B cell (primary cell): Measurements from ENCODE around the gene STK38L. TPM values are rescaled to one million over a fixed set of nuclear protein-coding genes. Genes with fewer than 3 reads are reported as not detected.

Source experiments
- ATAC-seq: fragments of 200-7000 bp; cut with Tn5 transposase; one replicate; pipeline ENCODE4 v1.10.0; 2021; ENCODE audit warnings: low read depth, mild to moderate bottlenecking, moderate number of reproducible peaks, moderate library complexity
- CTCF ChIA-PET: fragments of 350-600 bp; sonication (Branson Sonifier 250); formaldehyde crosslinking; loops from one replicate; lab custom pipeline; 2021; ENCODE audit warnings: antibody characterized with exemption, inconsistent platforms; lab: Charles Lee
- POLR2A ChIA-PET: fragments of 350-600 bp; sonication (Branson Sonifier 250); formaldehyde crosslinking; loops from one replicate; lab custom pipeline; 2021; ENCODE audit warnings: antibody characterized with exemption; lab: Charles Lee
- DNase-seq: peaks from one replicate; pipeline ENCODE4 v3.0.0; 2013
- H2AFZ ChIP-seq: 2 replicates; pipeline ENCODE4 v1.6.1; 2012; ENCODE audit warnings: mild to moderate bottlenecking, low read depth, low read length; ENCODE audit not compliant: insufficient read depth, poor library complexity, severe bottlenecking
- H3K27ac ChIP-seq, 2 donors: 1 replicate in 1 of 2; 2 replicates in 1 of 2; pipeline ENCODE4 v1.5.1; 2012 to 2013; ENCODE audit warnings: low read length in 2 of 2, mild to moderate bottlenecking in 2 of 2, moderate library complexity in 1 of 2
- H3K27me3 ChIP-seq, 4 experiments: fragments of 200-600 bp in 1 of 4; sonication (generic) in 1 of 4; replicated peaks in 1 of 4; 1 replicate in 2 of 4; 2 replicates in 2 of 4; pipeline versions ENCODE4 v1.6.1 to v1.7.0; 2013 to 2016; ENCODE audit warnings: low read length in 3 of 4, mild to moderate bottlenecking in 2 of 4, mixed read lengths in 1 of 4, moderate library complexity in 1 of 4; ENCODE audit not compliant: insufficient read depth in 4 of 4, control insufficient read depth in 3 of 4; ENCODE audit errors: control extremely low read depth in 1 of 4
- H3K36me3 ChIP-seq, 2 experiments: replicated peaks in 1 of 2; 1 replicate in 1 of 2; 2 replicates in 1 of 2; pipeline versions ENCODE4 v1.6.1 to v1.7.1; 2013; ENCODE audit warnings: low read length in 1 of 2; ENCODE audit not compliant: insufficient read depth in 2 of 2, control insufficient read depth in 1 of 2; ENCODE audit errors: control extremely low read depth in 1 of 2, extremely low read depth in 1 of 2
- H3K4me1 ChIP-seq, 2 donors: fragments of 200-600 bp in 1 of 2; sonication (generic) in 1 of 2; 1 replicate in 1 of 2; 2 replicates in 1 of 2; pipeline versions ENCODE4 v1.5.1 to v1.6.1; 2013 to 2017; ENCODE audit warnings: low read length in 2 of 2; ENCODE audit not compliant: control insufficient read depth in 2 of 2, insufficient read depth in 2 of 2
- H3K4me2 ChIP-seq: replicated peaks from 2 replicates; pipeline ENCODE3; 2012; ENCODE audit warnings: mild to moderate bottlenecking, low read depth, low read length; ENCODE audit not compliant: poor library complexity, severe bottlenecking
- H3K4me3 ChIP-seq, 5 experiments: fragments of 200-600 bp in 1 of 5; sonication (generic) in 1 of 5; 1 replicate in 3 of 5; 2 replicates in 2 of 5; pipeline versions ENCODE4 v1.5.1 to v1.7.0; 2011 to 2016; ENCODE audit warnings: low read length in 4 of 5, mild to moderate bottlenecking in 4 of 5, low read depth in 2 of 5, control low read depth in 1 of 5, moderate library complexity in 1 of 5; ENCODE audit not compliant: insufficient read depth in 1 of 5; ENCODE audit errors: control extremely low read depth in 1 of 5, extremely low read depth in 1 of 5
- H3K79me2 ChIP-seq: fragments of 200-600 bp; sonication (generic); one replicate; pipeline ENCODE4 v1.6.0; 2016; ENCODE audit warnings: low read length; ENCODE audit not compliant: control insufficient read depth, insufficient read depth
- H3K9ac ChIP-seq: fragments of 200-600 bp; sonication (generic); 2 replicates; pipeline ENCODE4 v1.6.1; 2017; ENCODE audit warnings: mild to moderate bottlenecking, low read length, moderate library complexity
- H3K9me3 ChIP-seq, 3 donors: one replicate each; pipeline versions ENCODE4 v1.6.1 to v1.7.1; 2013; ENCODE audit warnings: low read length in 2 of 3; ENCODE audit not compliant: control insufficient read depth in 2 of 3, insufficient read depth in 1 of 3; ENCODE audit errors: control extremely low read depth in 1 of 3
- H4K20me1 ChIP-seq: 2 replicates; pipeline ENCODE4 v1.6.0; 2012; ENCODE audit warnings: mild to moderate bottlenecking, low read length; ENCODE audit not compliant: insufficient read depth, control insufficient read depth, poor library complexity, severe bottlenecking
- H3K27ac Mint-ChIP-seq: one replicate; pipeline ENCODE4 v1.8.0; 2021; ENCODE audit warnings: mixed read lengths
- H3K27me3 Mint-ChIP-seq: one replicate; pipeline ENCODE4 v1.8.0; 2021; ENCODE audit warnings: mixed read lengths
- H3K4me1 Mint-ChIP-seq: one replicate; pipeline ENCODE4 v1.8.0; 2021; ENCODE audit warnings: mixed read lengths
- H3K4me3 Mint-ChIP-seq: one replicate; pipeline ENCODE4 v1.8.0; 2021; ENCODE audit warnings: mixed read lengths
- H3K9me3 Mint-ChIP-seq: one replicate; pipeline ENCODE4 v1.8.0; 2022; ENCODE audit warnings: mixed read lengths; ENCODE audit not compliant: insufficient read depth
- CTCF ChIP-seq: fragments of 200-600 bp; IDR thresholded peaks from one replicate; pipeline ENCODE4 v1.8.0; 2022; ENCODE audit warnings: antibody characterized with exemption, mild to moderate bottlenecking
- EZH2 ChIP-seq: IDR thresholded peaks from 2 replicates; pipeline ENCODE4 v1.6.1; 2012; ENCODE audit warnings: borderline replicate concordance, low read depth, mild to moderate bottlenecking, moderate library complexity, low read length; ENCODE audit not compliant: insufficient read depth, poor library complexity, severe bottlenecking
- WGBS: methylation state at CpG from one replicate; pipeline ENCODE4 v1.1.5; 2013; ENCODE audit warnings: missing lambda C conversion rate; ENCODE audit not compliant: insufficient coverage; 5-methylcytosine and 5-hydroxymethylcytosine counted together
- intact Hi-C: fragments of 100-400 bp; cut with micrococcal nuclease; formaldehyde crosslinking; loops from one replicate; pipeline ENCODE4 v1.10.0; 2022
- polyA plus RNA-seq: library from polyadenylated mRNA; depleted of rRNA; stranded (reverse); fragments of >200 nt; gene quantifications from 2 replicates; pipeline ENCODE4 v1.2.3, GENCODE V29; 2012
- total RNA-seq, 2 donors: library from RNA; stranded (reverse); fragments of 120-200 nt in 1 of 2; gene quantifications; 1 replicate in 1 of 2; 2 replicates in 1 of 2; pipeline versions ENCODE4 v1.2.3 to v1.2.4, GENCODE V29; 2013 to 2022

The STK38L gene
- total and polyA plus RNA-seq, 2 donors (not counting 1 experiment from before 2014, with no cell fraction given) = 5.5 to 21.2 TPM

- WGBS = 100% methylated on average over 1 of the region's 3 CpGs
- Histone ChIP-seq H4K20me1 (no peaks in the 10 kb centered on the region), H3K9me3 (no peaks in the 10 kb centered on the region), H2AFZ (no peak overlapping the region), H3K36me3 (no peaks in the 10 kb centered on the region), H3K4me1 (no peaks in the 10 kb centered on the region), H3K9ac (no peak overlapping the region), H3K4me3 (no peak overlapping the region), H3K27me3 (no peaks in the 10 kb centered on the region), H3K4me2 (no peak overlapping the region), H3K27ac (no peak overlapping the region), H3K79me2 (no peaks in the 10 kb centered on the region)
- ATAC-seq (no peak), DNase-seq (no peak)
- Mint-ChIP-seq H3K27ac (no peak overlapping the region), H3K4me3 (no peak overlapping the region), H3K4me1 (no peaks in the 10 kb centered on the region), H3K27me3 (no peaks in the 10 kb centered on the region), H3K9me3 (no peaks in the 10 kb centered on the region)
- ChIA-PET CTCF (no interaction called here), POLR2A (no interaction called here)
- intact Hi-C loops = no loop called here
- TF ChIP-seq CTCF (no peak), EZH2 (no peak)
Measured at GRCh38 chr12:27359578-27360340, 115.7 kb downstream of the STK38L start.

GRCh38 chr12:27361372-27361771, 117.3 kb downstream of the STK38L start:
- DNase-seq = no peak
- H3K4me3 Mint-ChIP-seq = no peak overlapping the region
- Histone ChIP-seq H3K27me3 (no peaks in the 10 kb centered on the region), H3K4me3 (no peak overlapping the region), H3K4me1 (no peaks in the 10 kb centered on the region), H3K4me2 (no peak overlapping the region), H3K79me2 (no peaks in the 10 kb centered on the region), H4K20me1 (no peaks in the 10 kb centered on the region), H3K27ac (no peak overlapping the region), H2AFZ (no peak overlapping the region), H3K9ac (no peak overlapping the region), H3K36me3 (no peaks in the 10 kb centered on the region), H3K9me3 (no peaks in the 10 kb centered on the region)
- H3K9me3 Mint-ChIP-seq = no peaks in the 10 kb centered on the region
- ATAC-seq = no peak
- WGBS = no CpG with 5 or more reads among the region's 2 CpGs
- TF ChIP-seq CTCF = no peak
- TF ChIP-seq EZH2 = no peak
- ChIA-PET CTCF (no interaction called here), POLR2A (no interaction called here)
- H3K27me3 Mint-ChIP-seq = no peaks in the 10 kb centered on the region
- no peaks in the 10 kb centered on the region for H3K4me1 Mint-ChIP-seq
- intact Hi-C loops = no loop called here
- H3K27ac Mint-ChIP-seq = no peak overlapping the region
